Peyer's patch (tissue), 4 donors: ENCODE results near the gene THAP10. TPM values are rescaled to one million over a fixed set of nuclear protein-coding genes. Genes with fewer than 3 reads are reported as not detected.
"Not testable (repeated sequence)": the region's sequence is repeated elsewhere in the genome, so short reads cannot be mapped to it uniquely, and the experiment has no call there.

Source experiments
- DNase-seq, 3 donors: peaks; one replicate each; pipeline ENCODE4 v3.0.0-alpha.2; 2017 to 2019
- H3K27ac ChIP-seq, 4 donors: fragments of 200-600 bp; sonication (generic); one replicate each; pipeline ENCODE4 v1.5.1; 2016 to 2019
- H3K27me3 ChIP-seq, 2 donors: fragments of 200-600 bp; sonication (generic); one replicate each; pipeline ENCODE4 v1.5.1; 2019
- H3K36me3 ChIP-seq, 3 donors: fragments of 200-600 bp; sonication (generic); one replicate each; pipeline ENCODE4 v1.5.1; 2016 to 2019
- H3K4me1 ChIP-seq, 4 donors: fragments of 200-600 bp; sonication (generic); one replicate each; pipeline ENCODE4 v1.5.1; 2016 to 2019
- H3K4me3 ChIP-seq, 4 donors: fragments of 200-600 bp; sonication (generic); 1 replicate in 3 of 4; 2 replicates in 1 of 4; pipeline ENCODE4 v1.5.1; 2016 to 2019; ENCODE audit warnings: mild to moderate bottlenecking in 1 of 4
- H3K9me3 ChIP-seq, 4 donors: fragments of 200-600 bp; sonication (generic); one replicate each; pipeline ENCODE4 v1.5.1; 2016 to 2019; ENCODE audit warnings: mild to moderate bottlenecking in 1 of 4
- POLR2A ChIP-seq, 2 donors: fragments of 450-650 bp; IDR thresholded peaks; one replicate each; pipeline ENCODE4 v1.5.1; 2017; ENCODE audit warnings: antibody characterized with exemption in 2 of 2, mild to moderate bottlenecking in 2 of 2, moderate library complexity in 2 of 2
- total RNA-seq, 4 donors: library from RNA; depleted of rRNA; stranded (reverse); fragments of >200 nt; gene quantifications; one replicate each; pipeline ENCODE4 v1.1.0, GENCODE V29; 2016
- TF ChIP-seq, protein P1 (sequence below), 6 experiments: fragments of 450-650 bp in 4 of 6; fragments of 200-600 bp in 2 of 6; sonication (generic) in 1 of 6; IDR thresholded peaks; one replicate each; pipeline ENCODE4 v1.5.1; 2017 to 2019; ENCODE audit warnings: antibody characterized with exemption in 6 of 6, mild to moderate bottlenecking in 3 of 6, moderate library complexity in 1 of 6

THAP10 gene
- total RNA-seq: 1 to 10 TPM; 1.2 to 6.0 (median 2.1) TPM

DNA sequence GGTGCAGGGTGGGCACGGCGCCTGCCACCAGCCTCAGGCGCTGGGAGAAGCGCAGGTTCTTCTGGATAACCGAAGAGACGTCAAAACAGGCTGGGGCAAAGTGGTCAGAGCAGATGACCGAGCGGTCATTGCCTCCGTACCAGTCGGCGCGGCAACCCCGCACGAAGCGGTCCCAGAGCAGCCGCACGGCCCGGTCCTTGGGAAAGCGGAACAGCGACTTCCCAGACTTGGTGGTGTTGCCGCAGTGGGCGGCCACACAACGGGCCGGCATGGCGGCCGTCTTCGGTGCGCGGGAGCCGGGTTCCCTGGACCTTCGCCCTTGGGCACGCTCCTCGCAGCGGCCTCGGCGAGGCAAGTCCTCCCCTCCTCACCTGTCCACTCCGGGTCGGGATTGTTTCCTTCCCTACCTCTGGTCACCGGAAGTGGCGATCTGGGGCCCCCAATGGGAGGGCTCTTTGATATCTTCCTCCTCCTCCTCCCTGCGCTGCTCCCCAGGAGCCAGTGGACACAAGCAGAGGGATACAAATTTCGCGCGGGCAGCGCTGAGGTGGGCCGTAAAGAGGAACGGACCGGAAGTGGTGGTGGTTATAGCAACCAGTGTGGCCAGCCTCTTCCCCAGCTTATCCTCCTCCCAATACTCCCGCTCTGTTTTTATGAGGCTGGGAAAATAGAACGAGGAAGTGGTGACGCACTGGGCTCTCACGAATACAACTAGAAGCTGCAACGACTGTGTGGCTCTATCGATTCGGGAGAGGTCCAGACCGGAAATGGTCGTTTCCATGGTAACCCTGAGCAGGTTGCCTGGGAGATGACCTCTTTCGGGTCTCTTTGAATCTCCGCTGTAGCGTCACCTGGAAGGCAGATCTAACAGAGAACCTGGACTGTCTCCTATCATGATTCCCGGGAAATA lies at the start of gene THAP10, which contains the start of gene LRRC49:
Gene THAP10 (minus strand): TSS at position 432 of the 910 bp plus-strand sequence. CDS start 161 bp downstream, at position 271.
Gene LRRC49 (plus strand): TSS at position 825 of the 910 bp plus-strand sequence. CDS start 69 bp downstream, at position 894.
- peak within 1 kb of the TSS; percentile 33 to 74 (median 60) for H3K27ac ChIP-seq
- no peaks in the 10 kb centered on the region for H3K36me3 ChIP-seq
- no peaks in the 10 kb centered on the region for H3K27me3 ChIP-seq
- peak within 1 kb of the TSS; percentile 52 to 85 (median 68) for H3K4me3 ChIP-seq
- H3K4me1 ChIP-seq: peaks cover 0 to 16% (median 0%) of the 10 kb centered on the region in 4 donors
- H3K9me3 ChIP-seq: no peaks in the 10 kb centered on the region
- DNase-seq: peak; percentile 53 to 87 (median 84)
- TF ChIP-seq, protein P1, sequence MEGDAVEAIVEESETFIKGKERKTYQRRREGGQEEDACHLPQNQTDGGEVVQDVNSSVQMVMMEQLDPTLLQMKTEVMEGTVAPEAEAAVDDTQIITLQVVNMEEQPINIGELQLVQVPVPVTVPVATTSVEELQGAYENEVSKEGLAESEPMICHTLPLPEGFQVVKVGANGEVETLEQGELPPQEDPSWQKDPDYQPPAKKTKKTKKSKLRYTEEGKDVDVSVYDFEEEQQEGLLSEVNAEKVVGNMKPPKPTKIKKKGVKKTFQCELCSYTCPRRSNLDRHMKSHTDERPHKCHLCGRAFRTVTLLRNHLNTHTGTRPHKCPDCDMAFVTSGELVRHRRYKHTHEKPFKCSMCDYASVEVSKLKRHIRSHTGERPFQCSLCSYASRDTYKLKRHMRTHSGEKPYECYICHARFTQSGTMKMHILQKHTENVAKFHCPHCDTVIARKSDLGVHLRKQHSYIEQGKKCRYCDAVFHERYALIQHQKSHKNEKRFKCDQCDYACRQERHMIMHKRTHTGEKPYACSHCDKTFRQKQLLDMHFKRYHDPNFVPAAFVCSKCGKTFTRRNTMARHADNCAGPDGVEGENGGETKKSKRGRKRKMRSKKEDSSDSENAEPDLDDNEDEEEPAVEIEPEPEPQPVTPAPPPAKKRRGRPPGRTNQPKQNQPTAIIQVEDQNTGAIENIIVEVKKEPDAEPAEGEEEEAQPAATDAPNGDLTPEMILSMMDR (IDR thresholded peaks at IDR 0.05): no peak
- no peak for TF ChIP-seq POLR2A (IDR thresholded peaks at IDR 0.05)

DNA sequence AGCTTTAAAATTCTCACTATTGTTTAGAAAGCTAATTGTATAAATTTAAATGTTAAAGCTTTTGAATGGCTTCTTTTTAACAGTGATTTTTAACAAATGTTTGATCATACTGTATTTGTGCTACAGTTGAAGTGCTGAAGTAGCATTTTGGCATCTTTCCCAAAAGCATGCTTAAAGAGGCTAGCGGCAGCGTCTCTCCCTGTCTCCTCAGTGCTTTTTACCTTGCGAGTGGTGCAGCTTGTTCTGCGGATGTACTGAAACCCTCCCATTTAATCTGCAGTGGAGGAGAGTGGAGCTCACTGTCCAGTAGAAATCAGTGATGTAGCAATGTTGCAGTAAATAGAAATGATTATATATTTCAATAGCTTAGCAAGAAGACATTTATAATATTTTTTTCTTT lies 44.1 kb upstream of the THAP10 start:
- H3K4me1 ChIP-seq: no peaks in the 10 kb centered on the region
- TF ChIP-seq, protein P1 (IDR thresholded peaks at IDR 0.05): no peak
- TF ChIP-seq POLR2A (IDR thresholded peaks at IDR 0.05): no peak
- no peaks in the 10 kb centered on the region for H3K36me3 ChIP-seq
- H3K27me3 ChIP-seq: no peaks in the 10 kb centered on the region
- H3K9me3 ChIP-seq: no peaks in the 10 kb centered on the region
- DNase-seq: no peak
- H3K4me3 ChIP-seq: no peak overlapping the region
- no peak overlapping the region for H3K27ac ChIP-seq

DNA sequence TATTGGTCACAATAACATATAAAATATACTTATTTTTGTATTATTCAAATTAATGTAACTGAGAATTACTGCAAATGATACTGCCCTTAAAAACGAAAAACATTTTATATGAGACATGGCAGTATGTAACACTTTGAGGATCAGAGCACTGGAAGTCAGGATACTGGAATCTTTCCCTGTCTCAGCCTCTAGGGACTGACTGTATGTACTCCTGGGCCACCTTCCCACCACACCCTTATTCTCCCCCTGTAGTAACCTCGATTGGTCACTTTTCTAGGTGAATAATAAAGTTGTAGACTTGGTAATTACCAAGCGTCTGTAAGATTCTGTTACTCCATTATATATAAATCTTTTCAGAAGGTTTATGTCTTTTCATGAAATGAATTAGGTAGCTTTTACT lies 43.4 kb upstream of the THAP10 start:
- TF ChIP-seq POLR2A (IDR thresholded peaks at IDR 0.05): no peak
- no peaks in the 10 kb centered on the region for H3K4me1 ChIP-seq
- no peak for DNase-seq

DNA sequence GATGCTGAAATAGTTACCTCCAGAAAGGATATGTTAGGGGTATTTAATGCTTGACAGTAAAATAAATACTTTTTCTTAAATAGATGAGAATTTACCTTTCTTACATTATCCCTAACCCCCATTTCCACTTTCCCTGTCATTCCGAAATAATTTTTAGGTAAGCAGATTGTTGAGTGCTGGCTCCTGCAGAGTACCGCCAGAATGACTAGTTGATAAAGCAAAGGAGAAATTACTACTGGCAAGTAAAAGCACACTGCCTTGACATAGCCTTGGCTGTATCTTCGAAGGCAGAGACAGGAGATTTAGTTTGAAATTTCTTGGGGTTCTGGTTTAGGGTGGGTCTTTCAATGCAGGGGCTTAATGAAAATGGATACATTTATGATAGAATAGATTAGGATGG lies 41.2 kb upstream of the THAP10 start:
- TF ChIP-seq POLR2A (IDR thresholded peaks at IDR 0.05): no peak
- TF ChIP-seq, protein P1 (IDR thresholded peaks at IDR 0.05): no peak
- no peak overlapping the region for H3K4me3 ChIP-seq
- H3K27me3 ChIP-seq: no peaks in the 10 kb centered on the region
- no peaks in the 10 kb centered on the region for H3K4me1 ChIP-seq
- DNase-seq: no peak
- H3K36me3 ChIP-seq: no peaks in the 10 kb centered on the region
- no peak overlapping the region for H3K27ac ChIP-seq
- H3K9me3 ChIP-seq: no peaks in the 10 kb centered on the region

More for the DNA sequence above, 43.4 kb upstream of the THAP10 start:
- H3K27me3 ChIP-seq: no peaks in the 10 kb centered on the region
- H3K36me3 ChIP-seq: no peaks in the 10 kb centered on the region
- no peak overlapping the region for H3K4me3 ChIP-seq
- H3K9me3 ChIP-seq: no peaks in the 10 kb centered on the region
- no peak overlapping the region for H3K27ac ChIP-seq

DNA sequence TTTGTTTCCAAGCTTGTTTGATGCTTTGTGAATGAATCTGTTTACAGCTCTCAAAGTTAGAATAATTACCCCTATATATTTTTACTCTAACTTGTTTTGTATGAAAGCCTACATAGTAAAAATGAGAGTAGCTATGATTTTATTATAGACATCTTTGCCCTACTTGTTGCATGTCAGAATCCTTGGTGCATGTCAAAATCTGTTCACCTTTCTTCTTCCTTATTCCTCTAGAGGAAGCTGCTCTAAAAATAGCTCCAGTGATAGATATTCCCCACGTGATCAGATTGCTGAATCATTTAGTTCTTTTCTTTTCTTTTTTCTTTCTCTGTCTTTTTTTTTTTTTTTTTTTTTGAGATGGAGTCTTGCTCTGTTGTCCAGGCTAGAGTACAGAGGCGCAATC lies 40.2 kb upstream of the THAP10 start:
- Histone ChIP-seq H3K27ac (no peak overlapping the region), H3K36me3 (no peaks in the 10 kb centered on the region), H3K9me3 (no peaks in the 10 kb centered on the region), H3K4me1 (no peaks in the 10 kb centered on the region), H3K27me3 (no peaks in the 10 kb centered on the region), H3K4me3 (no peak overlapping the region)
- no peak for DNase-seq
- no peak for TF ChIP-seq POLR2A (IDR thresholded peaks at IDR 0.05)
- TF ChIP-seq, protein P1 (IDR thresholded peaks at IDR 0.05): no peak

DNA sequence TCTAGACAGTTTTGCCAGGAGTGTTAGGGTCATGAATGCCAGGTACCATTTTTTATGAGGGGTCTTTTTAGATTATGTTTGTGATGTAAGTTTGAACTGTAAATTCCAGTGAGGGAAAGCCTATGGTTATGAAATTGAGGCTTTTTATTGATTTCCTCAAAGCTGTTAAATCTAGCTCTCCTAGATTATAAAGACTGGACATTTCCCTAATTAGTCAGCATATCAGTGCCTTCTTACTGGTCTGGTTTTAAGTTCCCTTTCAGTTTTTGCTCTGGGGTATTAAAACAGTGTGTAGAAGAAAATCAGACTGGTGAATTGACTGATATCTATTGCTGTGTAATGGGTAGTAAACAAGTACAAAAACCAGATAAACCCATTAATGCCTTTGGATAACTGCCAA lies 39.6 kb upstream of the THAP10 start:
- Histone ChIP-seq H3K4me3 (no peak overlapping the region), H3K27ac (no peak overlapping the region), H3K36me3 (no peaks in the 10 kb centered on the region), H3K9me3 (no peaks in the 10 kb centered on the region), H3K4me1 (no peaks in the 10 kb centered on the region), H3K27me3 (no peaks in the 10 kb centered on the region)
- TF ChIP-seq POLR2A (IDR thresholded peaks at IDR 0.05): no peak
- TF ChIP-seq, protein P1 (IDR thresholded peaks at IDR 0.05): no peak
- DNase-seq: no peak

DNA sequence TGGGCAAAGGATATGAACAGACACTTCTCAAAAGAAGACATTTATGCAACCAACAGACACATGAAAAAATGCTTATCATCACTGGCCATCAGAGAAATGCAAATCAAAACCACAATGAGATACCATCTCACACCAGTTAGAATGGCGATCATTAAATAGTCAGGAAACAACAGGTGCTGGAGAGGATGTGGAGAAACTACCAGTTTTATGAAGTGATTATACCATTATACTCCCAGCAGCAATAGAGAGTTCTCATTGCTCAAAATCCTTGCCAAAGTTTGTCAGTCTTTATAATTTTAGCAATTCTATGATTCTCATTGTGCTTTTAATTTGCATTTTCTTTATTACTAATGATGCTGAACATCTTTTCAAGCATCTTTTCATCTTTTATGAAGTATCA lies 34.7 kb upstream of the THAP10 start:
- not testable (repeated sequence) for H3K9me3 ChIP-seq, DNase-seq, H3K4me1 ChIP-seq, H3K4me3 ChIP-seq, H3K27me3 ChIP-seq, H3K36me3 ChIP-seq, H3K27ac ChIP-seq
